Activated T-helper 1 cell treated with anti-CD3 and anti-CD28 coated beads, Interleukin-12 subunit alpha, Interleukin-12 subunit beta, Interleukin-2, Interleukin-4 antibody, amounts not matched to agents 30 ng/mL and 10 ng/mL and 1 ng/mL, durations not matched to agents 14 hours and 24 hours and 36 hours (primary cell): Measurements from ENCODE around the gene TIAM2. TPM values are rescaled to one million over a fixed set of nuclear protein-coding genes. Genes with fewer than 3 reads are reported as not detected.

Experiments used
- DNase-seq: peaks from one replicate; pipeline ENCODE4 v3.0.0; 2021; ENCODE audit warnings: low spot score
- H3K27ac Mint-ChIP-seq: one replicate; pipeline ENCODE4 v1.8.0; 2021; ENCODE audit warnings: mild to moderate bottlenecking, mixed read lengths
- H3K27me3 Mint-ChIP-seq: one replicate; pipeline ENCODE4 v1.8.0; 2022; ENCODE audit warnings: mild to moderate bottlenecking, moderate library complexity, mixed read lengths; ENCODE audit not compliant: insufficient read depth
- H3K36me3 Mint-ChIP-seq: one replicate; pipeline ENCODE4 v1.8.0; 2021; ENCODE audit warnings: low read depth, mixed read lengths
- H3K4me1 Mint-ChIP-seq: one replicate; pipeline ENCODE4 v1.8.0; 2021; ENCODE audit warnings: low read depth, mixed read lengths
- H3K4me3 Mint-ChIP-seq: one replicate; pipeline ENCODE4 v1.8.0; 2021; ENCODE audit warnings: mild to moderate bottlenecking, moderate library complexity, mixed read lengths
- H3K9me3 Mint-ChIP-seq: one replicate; pipeline ENCODE4 v1.8.0; 2021; ENCODE audit warnings: mixed read lengths
- intact Hi-C: fragments of 100-400 bp; cut with micrococcal nuclease; formaldehyde crosslinking; loops from one replicate; pipeline ENCODE4 v1.15.1; 2024
- total RNA-seq: library from RNA; stranded (reverse); gene quantifications from 2 replicates; pipeline ENCODE4 v1.2.3, GENCODE V29; 2022

The TIAM2 gene
- total RNA-seq, 1 donor from 2014 or later, result 95.6 TPM

- no peak overlapping the region for H3K27ac Mint-ChIP-seq
- H3K36me3 Mint-ChIP-seq, result peaks cover 5% of the 10 kb centered on the region
- no peaks in the 10 kb centered on the region for H3K9me3 Mint-ChIP-seq
- peaks cover 17% of the 10 kb centered on the region for H3K4me1 Mint-ChIP-seq
- intact Hi-C loops, result no loop called here
- peaks cover 10% of the 10 kb centered on the region for H3K27me3 Mint-ChIP-seq
- no peak overlapping the region for H3K4me3 Mint-ChIP-seq
- DNase-seq, result no peak
Observed at GRCh38 chr6:155039618-155040017, 44.5 kb downstream of the TIAM2 start.

GRCh38 chr6:155040154-155040553, 45.0 kb downstream of the TIAM2 start:
- no peak for DNase-seq
- intact Hi-C loops, result no loop called here
- H3K27me3 Mint-ChIP-seq, result peaks cover 10% of the 10 kb centered on the region
- no peaks in the 10 kb centered on the region for H3K9me3 Mint-ChIP-seq
- peaks cover 5% of the 10 kb centered on the region for H3K36me3 Mint-ChIP-seq
- H3K4me1 Mint-ChIP-seq, result peaks cover 18% of the 10 kb centered on the region
- no peak overlapping the region for H3K4me3 Mint-ChIP-seq
- H3K27ac Mint-ChIP-seq, result no peak overlapping the region

GRCh38 chr6:155040901-155041650, 46.0 kb downstream of the TIAM2 start:
- Mint-ChIP-seq H3K4me3 (no peak overlapping the region), H3K27ac (no peak overlapping the region), H3K27me3 (peaks cover 6% of the 10 kb centered on the region), H3K36me3 (peaks cover 5% of the 10 kb centered on the region), H3K9me3 (no peaks in the 10 kb centered on the region), H3K4me1 (peaks cover 18% of the 10 kb centered on the region)
- DNase-seq, result no peak
- intact Hi-C loops, result no loop called here

GRCh38 chr6:155041741-155042279, 46.7 kb downstream of the TIAM2 start:
- Mint-ChIP-seq H3K27me3 (peaks cover 5% of the 10 kb centered on the region), H3K9me3 (no peaks in the 10 kb centered on the region), H3K4me1 (peaks cover 18% of the 10 kb centered on the region), H3K4me3 (no peak overlapping the region), H3K36me3 (peaks cover 5% of the 10 kb centered on the region), H3K27ac (no peak overlapping the region)
- intact Hi-C loops, result no loop called here
- DNase-seq, result no peak

DNA sequence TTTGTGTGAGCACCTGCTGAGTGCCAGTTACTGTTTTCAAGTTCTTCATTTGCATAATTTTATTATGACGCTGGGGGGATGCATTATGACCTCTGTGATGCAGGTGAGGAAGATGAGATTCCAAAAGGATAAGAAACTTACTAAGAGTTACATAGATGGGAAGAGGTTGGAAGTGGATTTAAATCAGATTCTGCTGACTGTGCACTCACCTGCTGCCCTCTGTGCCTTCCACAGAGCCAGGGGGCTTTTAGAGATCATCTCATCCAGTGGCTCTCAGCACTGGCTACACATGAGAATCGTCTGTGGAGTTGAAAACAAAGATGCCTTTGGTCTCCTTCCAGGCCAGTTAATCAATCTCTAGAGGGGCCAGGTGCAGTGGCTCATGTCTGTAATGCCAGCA, 47.9 kb downstream of the TIAM2 start:
- peaks cover 5% of the 10 kb centered on the region for H3K27me3 Mint-ChIP-seq

GRCh38 chr6:155045561-155046404, 50.7 kb downstream of the TIAM2 start:
- peaks cover 9% of the 10 kb centered on the region for H3K9me3 Mint-ChIP-seq
- intact Hi-C loops, result no loop called here
- DNase-seq, result no peak
- peaks cover 6% of the 10 kb centered on the region for H3K36me3 Mint-ChIP-seq
- peaks cover 1% of the 10 kb centered on the region for H3K27me3 Mint-ChIP-seq
- H3K27ac Mint-ChIP-seq, result no peak overlapping the region
- H3K4me3 Mint-ChIP-seq, result no peak overlapping the region
- peaks cover 27% of the 10 kb centered on the region for H3K4me1 Mint-ChIP-seq

More for the DNA sequence above, 47.9 kb downstream of the TIAM2 start:
- Mint-ChIP-seq H3K9me3 (no peaks in the 10 kb centered on the region), H3K27ac (no peak overlapping the region), H3K36me3 (peaks cover 5% of the 10 kb centered on the region), H3K4me1 (peaks cover 11% of the 10 kb centered on the region), H3K4me3 (no peak overlapping the region)
- intact Hi-C loops, result no loop called here
- DNase-seq, result no peak

GRCh38 chr6:155047523-155047922, 52.4 kb downstream of the TIAM2 start:
- H3K36me3 Mint-ChIP-seq, result peaks cover 9% of the 10 kb centered on the region
- H3K9me3 Mint-ChIP-seq, result peaks cover 9% of the 10 kb centered on the region

DNA sequence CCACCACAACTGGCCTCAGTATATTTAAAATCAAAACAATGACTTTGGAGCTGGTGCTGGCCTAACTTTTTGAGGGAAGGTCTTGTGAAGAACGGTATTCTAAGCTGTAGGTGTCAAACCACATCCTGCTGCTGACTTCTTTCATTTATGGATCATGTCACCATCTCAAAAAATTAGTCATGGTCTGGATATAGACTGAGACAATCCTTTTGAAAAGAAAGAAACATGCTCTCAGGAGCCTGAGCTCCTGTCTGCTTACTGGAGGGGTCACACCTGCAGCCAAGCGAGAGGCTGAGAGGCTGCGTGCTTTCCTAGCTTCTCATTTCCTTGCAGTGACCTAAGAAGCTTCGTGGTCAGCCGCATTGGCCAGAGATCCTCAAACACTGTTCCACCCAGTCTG, 55.2 kb downstream of the TIAM2 start:
- H3K36me3 Mint-ChIP-seq, result peaks cover 12% of the 10 kb centered on the region
- H3K9me3 Mint-ChIP-seq, result peaks cover 9% of the 10 kb centered on the region
- no peaks in the 10 kb centered on the region for H3K27me3 Mint-ChIP-seq
- intact Hi-C loops, result loop anchor here (1.0 to 10.0 kb wide), 13 partner anchors 30 to 806 kb away; partner anchors contain the start of gene TIAM2
- H3K4me1 Mint-ChIP-seq, result peaks cover 43% of the 10 kb centered on the region
- peak overlapping the region; percentile 76 for H3K4me3 Mint-ChIP-seq
- H3K27ac Mint-ChIP-seq, result peak overlapping the region; percentile 95
- DNase-seq, result peak; percentile 44

More at GRCh38 chr6:155047523-155047922, 52.4 kb downstream of the TIAM2 start:
- no peak for DNase-seq
- Mint-ChIP-seq H3K27ac (no peak overlapping the region), H3K4me3 (no peak overlapping the region), H3K27me3 (no peaks in the 10 kb centered on the region), H3K4me1 (peaks cover 40% of the 10 kb centered on the region)
- intact Hi-C loops, result no loop called here

GRCh38 chr6:155054491-155055250, 59.6 kb downstream of the TIAM2 start:
- Mint-ChIP-seq H3K4me1 (peaks cover 50% of the 10 kb centered on the region), H3K27me3 (no peaks in the 10 kb centered on the region), H3K4me3 (no peak overlapping the region), H3K36me3 (peaks cover 12% of the 10 kb centered on the region), H3K27ac (no peak overlapping the region), H3K9me3 (no peaks in the 10 kb centered on the region)
- DNase-seq, result no peak
- intact Hi-C loops, result loop anchor here (10.0 kb wide), 1 partner anchor 810 kb away; no protein-coding TSS in a partner anchor

DNA sequence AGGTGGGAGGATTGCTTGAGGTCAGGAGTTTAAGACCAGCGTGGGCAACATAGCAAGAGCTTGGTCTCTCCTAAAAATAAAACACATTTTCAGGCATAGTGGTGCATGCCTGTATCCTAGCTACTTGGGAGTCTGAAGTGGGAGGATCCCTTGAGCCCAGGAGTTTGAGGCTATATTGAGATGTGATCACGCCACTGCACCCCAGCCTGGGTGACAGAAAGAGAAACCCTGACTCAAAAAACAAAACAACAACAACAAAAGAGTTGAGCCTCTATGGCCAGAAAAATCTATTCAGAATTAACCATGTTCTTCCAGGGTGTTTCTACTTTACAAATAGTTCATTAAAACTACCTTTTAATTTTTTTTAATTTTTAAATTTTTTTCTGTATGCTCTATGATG, 60.6 kb downstream of the TIAM2 start:
- H3K36me3 Mint-ChIP-seq, result peaks cover 12% of the 10 kb centered on the region
- no peak overlapping the region for H3K4me3 Mint-ChIP-seq
- no peak overlapping the region for H3K27ac Mint-ChIP-seq
- H3K27me3 Mint-ChIP-seq, result no peaks in the 10 kb centered on the region
- H3K9me3 Mint-ChIP-seq, result no peaks in the 10 kb centered on the region
- peaks cover 39% of the 10 kb centered on the region for H3K4me1 Mint-ChIP-seq
- intact Hi-C loops, result loop anchor here (10.0 kb wide), 1 partner anchor 811 kb away; no protein-coding TSS in a partner anchor
- no peak for DNase-seq

DNA sequence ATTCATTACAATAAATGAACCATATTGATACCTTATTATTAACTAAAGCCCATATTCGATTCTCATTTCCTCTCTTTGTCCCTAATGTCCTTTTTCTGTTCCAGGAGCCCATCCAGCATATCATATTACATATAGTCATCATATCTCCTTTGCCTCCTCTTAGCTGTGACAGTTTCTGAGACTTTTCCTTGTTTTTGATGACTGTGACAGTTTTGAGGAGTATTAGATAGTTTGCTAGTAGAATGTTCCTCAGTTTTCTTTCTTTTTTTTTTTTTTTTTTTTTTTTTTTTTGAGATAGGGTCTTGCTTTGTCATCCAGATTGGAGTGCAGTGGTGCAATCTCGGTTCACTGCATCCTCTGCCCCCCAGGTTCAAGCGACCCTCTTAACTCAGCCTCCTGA, 61.6 kb downstream of the TIAM2 start:
- peaks cover 3% of the 10 kb centered on the region for H3K9me3 Mint-ChIP-seq
- H3K27ac Mint-ChIP-seq, result no peak overlapping the region
- H3K27me3 Mint-ChIP-seq, result no peaks in the 10 kb centered on the region
- peaks cover 10% of the 10 kb centered on the region for H3K36me3 Mint-ChIP-seq
- intact Hi-C loops, result loop anchor here (10.0 kb wide), 1 partner anchor 812 kb away; no protein-coding TSS in a partner anchor
- H3K4me3 Mint-ChIP-seq, result no peak overlapping the region
- DNase-seq, result no peak
- H3K4me1 Mint-ChIP-seq, result peaks cover 29% of the 10 kb centered on the region

DNA sequence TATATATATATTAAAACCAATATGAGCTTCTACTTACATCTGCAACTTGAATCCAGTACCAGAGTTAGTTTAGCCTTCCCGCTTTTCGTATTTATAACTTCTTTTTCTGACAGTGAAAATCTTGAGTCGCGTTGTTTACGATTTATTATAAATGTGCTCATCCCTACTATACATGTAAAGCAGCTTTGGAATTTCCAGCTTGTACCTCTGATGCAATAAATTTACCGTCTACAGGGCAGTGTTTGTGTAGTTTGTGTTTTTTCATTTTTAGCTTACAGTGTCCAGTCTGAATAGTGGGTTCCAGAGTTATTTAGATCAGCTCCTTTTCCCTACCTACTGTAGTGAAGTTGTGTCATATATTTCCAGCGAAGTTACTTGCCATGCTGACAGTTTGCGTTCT, 66.3 kb downstream of the TIAM2 start:
- Mint-ChIP-seq H3K36me3 (peaks cover 4% of the 10 kb centered on the region), H3K4me1 (peaks cover 7% of the 10 kb centered on the region), H3K9me3 (peaks cover 3% of the 10 kb centered on the region), H3K4me3 (no peak overlapping the region), H3K27me3 (no peaks in the 10 kb centered on the region), H3K27ac (no peak overlapping the region)
- intact Hi-C loops, result no loop called here
- DNase-seq, result no peak
